Liver (tissue), 9 donors: ENCODE results near the gene HLA-DPB1. TPM values are rescaled to one million over a fixed set of nuclear protein-coding genes. Genes with fewer than 3 reads are reported as not detected.

Experiments used
- DNase-seq: peaks from one replicate; pipeline ENCODE4 v3.0.0-alpha.2; 2017; ENCODE audit warnings: low spot score
- H3K27ac ChIP-seq, 2 donors: one replicate each; pipeline ENCODE4 v1.7.0; 2013; ENCODE audit warnings: inconsistent platforms in 2 of 2, low read length in 2 of 2, control low read depth in 1 of 2, low read depth in 1 of 2, mild to moderate bottlenecking in 1 of 2
- H3K27me3 ChIP-seq, 4 donors: one replicate each; pipeline versions ENCODE4 v1.6.1 to v1.7.0; 2013; ENCODE audit warnings: low read length in 3 of 4, inconsistent platforms in 1 of 4, mild to moderate bottlenecking in 1 of 4, moderate library complexity in 1 of 4; ENCODE audit not compliant: control insufficient read depth in 4 of 4, insufficient read depth in 4 of 4
- H3K36me3 ChIP-seq, 4 donors: one replicate each; pipeline versions ENCODE4 v1.6.1 to v1.7.0; 2013; ENCODE audit warnings: low read length in 3 of 4, mild to moderate bottlenecking in 3 of 4, low read depth in 1 of 4, moderate library complexity in 1 of 4; ENCODE audit not compliant: control insufficient read depth in 4 of 4, insufficient read depth in 3 of 4
- H3K4me1 ChIP-seq, 4 donors: one replicate each; pipeline versions ENCODE4 v1.6.1 to v1.7.0; 2013; ENCODE audit warnings: low read length in 3 of 4, mild to moderate bottlenecking in 3 of 4, moderate library complexity in 1 of 4; ENCODE audit not compliant: control insufficient read depth in 4 of 4, insufficient read depth in 4 of 4
- H3K4me3 ChIP-seq, 3 donors: one replicate each; pipeline versions ENCODE4 v1.6.1 to v1.7.0; 2013; ENCODE audit warnings: low read length in 3 of 3, control low read depth in 1 of 3, low read depth in 1 of 3, mild to moderate bottlenecking in 1 of 3
- H3K9ac ChIP-seq, 2 donors: one replicate each; pipeline ENCODE4 v1.7.0; 2013; ENCODE audit warnings: low read length in 2 of 2, mild to moderate bottlenecking in 2 of 2, moderate library complexity in 2 of 2, control low read depth in 1 of 2, low read depth in 1 of 2
- H3K9me3 ChIP-seq, 4 donors: one replicate each; pipeline versions ENCODE4 v1.6.1 to v1.7.0; 2013; ENCODE audit warnings: low read length in 3 of 4; ENCODE audit not compliant: control insufficient read depth in 4 of 4
- ATF3 ChIP-seq: IDR thresholded peaks from 2 replicates; pipeline ENCODE4 v1.6.1; 2016; ENCODE audit warnings: antibody characterized with exemption
- CTCF ChIP-seq: fragments of 150-350 bp; IDR thresholded peaks from 2 replicates; pipeline ENCODE4 v1.5.1; 2017; ENCODE audit warnings: improper control_type of control experiment, low read depth, low read length; ENCODE audit not compliant: missing input control
- EGR1 ChIP-seq, 2 donors: IDR thresholded peaks; 2 replicates each; pipeline ENCODE4 v1.6.1; 2016 to 2018; ENCODE audit warnings: antibody characterized with exemption in 2 of 2, low read depth in 2 of 2
- FOXA1 ChIP-seq: IDR thresholded peaks from 2 replicates; pipeline ENCODE4 v1.6.1; 2016; ENCODE audit warnings: antibody characterized with exemption
- FOXA2 ChIP-seq: IDR thresholded peaks from 2 replicates; pipeline ENCODE4 v1.6.1; 2016; ENCODE audit warnings: antibody characterized with exemption
- GABPA ChIP-seq, 2 donors: IDR thresholded peaks in 1 of 2; conservative IDR thresholded peaks in 1 of 2; 2 replicates each; pipeline ENCODE4 v1.6.1; 2016; ENCODE audit warnings: antibody characterized with exemption in 2 of 2, mild to moderate bottlenecking in 1 of 2, moderate library complexity in 1 of 2
- HNF4A ChIP-seq, 2 donors: conservative IDR thresholded peaks; 2 replicates each; pipeline ENCODE4 v1.6.1; 2016; ENCODE audit warnings: antibody characterized with exemption in 2 of 2, mild to moderate bottlenecking in 2 of 2
- HNF4G ChIP-seq: IDR thresholded peaks from 2 replicates; pipeline ENCODE4 v1.6.1; 2016; ENCODE audit warnings: antibody characterized with exemption
- JUND ChIP-seq, 2 donors: IDR thresholded peaks; 2 replicates each; pipeline ENCODE4 v1.6.1; 2016; ENCODE audit warnings: antibody characterized with exemption in 2 of 2
- MAX ChIP-seq: IDR thresholded peaks from 2 replicates; pipeline ENCODE4 v1.6.1; 2016; ENCODE audit warnings: antibody characterized with exemption
- NR2F2 ChIP-seq: IDR thresholded peaks from 2 replicates; pipeline ENCODE4 v1.6.1; 2016; ENCODE audit warnings: antibody characterized with exemption
- RAD21 ChIP-seq, 2 donors: IDR thresholded peaks; 2 replicates each; pipeline ENCODE4 v1.6.1; 2016; ENCODE audit warnings: antibody characterized with exemption in 2 of 2, mild to moderate bottlenecking in 2 of 2
- REST ChIP-seq: IDR thresholded peaks from 2 replicates; pipeline ENCODE4 v1.6.1; 2016; ENCODE audit warnings: antibody characterized with exemption, mild to moderate bottlenecking
- RXRA ChIP-seq, 2 donors: IDR thresholded peaks; 2 replicates each; pipeline ENCODE4 v1.6.1; 2017 to 2018; ENCODE audit warnings: antibody characterized with exemption in 2 of 2, mild to moderate bottlenecking in 1 of 2
- SP1 ChIP-seq: IDR thresholded peaks from 2 replicates; pipeline ENCODE4 v1.6.1; 2018; ENCODE audit warnings: antibody characterized with exemption, mild to moderate bottlenecking
- TAF1 ChIP-seq: conservative IDR thresholded peaks from 2 replicates; pipeline ENCODE4 v1.6.1; 2016; ENCODE audit warnings: antibody characterized with exemption, mild to moderate bottlenecking
- YY1 ChIP-seq: IDR thresholded peaks from 2 replicates; pipeline ENCODE4 v1.6.1; 2016; ENCODE audit warnings: antibody characterized with exemption, mild to moderate bottlenecking
- ZBTB33 ChIP-seq: IDR thresholded peaks from 2 replicates; pipeline ENCODE4 v1.6.1; 2016; ENCODE audit warnings: antibody characterized with exemption
- WGBS: extraction: QIAGEN DNeasy Blood & Tissue Kit; methylation state at CpG from one replicate; pipeline ENCODE4 v1.1.7; 2013; 5-methylcytosine and 5-hydroxymethylcytosine counted together
- polyA plus RNA-seq, 2 donors: library from polyadenylated mRNA; stranded (reverse) in 1 of 2; unstranded in 1 of 2; fragments of 200-250 nt in 1 of 2; fragments of >200 nt in 1 of 2; fragmentation: Nextera tagmentation in 1 of 2; extraction: Ambion mirVana in 1 of 2; gene quantifications; one replicate each; pipeline versions ENCODE4 v1.2.1 to v1.2.3, GENCODE V29; 2013 to 2015
- total RNA-seq, 2 donors: library from RNA; depleted of rRNA; stranded (reverse); fragments of >200 nt; gene quantifications; one replicate each; pipeline ENCODE4 v1.2.3, GENCODE V29; 2014
- donor health status: healthy.
- donor health status: healthy.
- donor health status: healthy.
- donor health status: healthy.
- donor health status: healthy.

The HLA-DPB1 gene
- total and polyA plus RNA-seq, 4 donors = 15.5 to 37.8 (median 24.0) TPM

GRCh38 chr6:33105386-33105785 is 29.6 kb downstream of the HLA-DPB1 start:
- no peaks in the 10 kb centered on the region for H3K4me1 ChIP-seq
- DNase-seq = no peak
- H3K27me3 ChIP-seq = peaks cover 0 to 3% (median 0%) of the 10 kb centered on the region in 4 donors
- H3K9ac ChIP-seq = no peak overlapping the region
- TF ChIP-seq YY1 = no peak
- TF ChIP-seq MAX = no peak
- no peak for TF ChIP-seq GABPA (IDR thresholded peaks at IDR 0.05 in 1 of 2, conservative IDR thresholded peaks at IDR 0.05 in 1 of 2)
- no peak for TF ChIP-seq SP1
- no peak for TF ChIP-seq NR2F2
- no peak for TF ChIP-seq HNF4A (conservative IDR thresholded peaks at IDR 0.05)
- no peak for TF ChIP-seq CTCF
- no peak for TF ChIP-seq ZBTB33
- TF ChIP-seq FOXA2 = no peak
- TF ChIP-seq REST = no peak
- TF ChIP-seq RAD21 (IDR thresholded peaks at IDR 0.05) = no peak
- TF ChIP-seq ATF3 = no peak
- TF ChIP-seq TAF1 = no peak
- TF ChIP-seq FOXA1 = no peak
- TF ChIP-seq JUND (IDR thresholded peaks at IDR 0.05) = no peak
- no peak for TF ChIP-seq RXRA (IDR thresholded peaks at IDR 0.05)
- no peak for TF ChIP-seq HNF4G
- TF ChIP-seq EGR1 (IDR thresholded peaks at IDR 0.05; ENCODE audit: low read depth in 2 of 2) = no peak
- H3K36me3 ChIP-seq = no peaks in the 10 kb centered on the region
- no peaks in the 10 kb centered on the region for H3K9me3 ChIP-seq
- H3K4me3 ChIP-seq = no peak overlapping the region
- H3K27ac ChIP-seq = no peak overlapping the region
- WGBS = 74% methylated on average over 3 of the region's 3 CpGs
